ENCODE data around the gene AKTIP. TPM values are rescaled to one million over a fixed set of nuclear protein-coding genes. Genes with fewer than 3 reads are reported as not detected.

AKTIP gene
- total RNA-seq, 2 experiments from 2014 or later, result 24.4 to 24.7 TPM

GRCh38 chr16:53511084-53511402, 8.0 kb upstream of the AKTIP start:
- H3K4me1 Mint-ChIP-seq (ENCODE audit: low read depth), result peaks cover 28% of the 10 kb centered on the region
- H3K9me3 Mint-ChIP-seq, result no peaks in the 10 kb centered on the region
- no peaks in the 10 kb centered on the region for H3K27me3 Mint-ChIP-seq
- H3K36me3 Mint-ChIP-seq (ENCODE audit: low read depth), result peaks cover 2% of the 10 kb centered on the region
- H3K27ac Mint-ChIP-seq, result peak overlapping the region; percentile 5
- TF ChIP-seq, protein P1, sequence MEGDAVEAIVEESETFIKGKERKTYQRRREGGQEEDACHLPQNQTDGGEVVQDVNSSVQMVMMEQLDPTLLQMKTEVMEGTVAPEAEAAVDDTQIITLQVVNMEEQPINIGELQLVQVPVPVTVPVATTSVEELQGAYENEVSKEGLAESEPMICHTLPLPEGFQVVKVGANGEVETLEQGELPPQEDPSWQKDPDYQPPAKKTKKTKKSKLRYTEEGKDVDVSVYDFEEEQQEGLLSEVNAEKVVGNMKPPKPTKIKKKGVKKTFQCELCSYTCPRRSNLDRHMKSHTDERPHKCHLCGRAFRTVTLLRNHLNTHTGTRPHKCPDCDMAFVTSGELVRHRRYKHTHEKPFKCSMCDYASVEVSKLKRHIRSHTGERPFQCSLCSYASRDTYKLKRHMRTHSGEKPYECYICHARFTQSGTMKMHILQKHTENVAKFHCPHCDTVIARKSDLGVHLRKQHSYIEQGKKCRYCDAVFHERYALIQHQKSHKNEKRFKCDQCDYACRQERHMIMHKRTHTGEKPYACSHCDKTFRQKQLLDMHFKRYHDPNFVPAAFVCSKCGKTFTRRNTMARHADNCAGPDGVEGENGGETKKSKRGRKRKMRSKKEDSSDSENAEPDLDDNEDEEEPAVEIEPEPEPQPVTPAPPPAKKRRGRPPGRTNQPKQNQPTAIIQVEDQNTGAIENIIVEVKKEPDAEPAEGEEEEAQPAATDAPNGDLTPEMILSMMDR (IDR thresholded peaks at IDR 0.05), result no peak
- ATAC-seq (no peak), DNase-seq (no peak)
- H3K4me3 Mint-ChIP-seq, result no peak overlapping the region
- intact Hi-C loops (cut with micrococcal nuclease), result loop anchor here (10.0 kb wide), 1 partner anchor 136 kb away; no protein-coding TSS in a partner anchor
- ChIA-PET CTCF (interaction anchor here (1.1 kb wide), 1 partner anchor 11 kb away, joined by 3 read pairs; no protein-coding TSS in a partner anchor), POLR2A (no interaction called here)

- ATAC-seq, result no peak
- intact Hi-C loops (cut with micrococcal nuclease), result loop anchor here (10.0 kb wide), 1 partner anchor 136 kb away; no protein-coding TSS in a partner anchor
- no peaks in the 10 kb centered on the region for H3K27me3 Mint-ChIP-seq
- H3K4me3 Mint-ChIP-seq, result no peak overlapping the region
- H3K27ac Mint-ChIP-seq, result no peak overlapping the region
- no peaks in the 10 kb centered on the region for H3K9me3 Mint-ChIP-seq
- ChIA-PET POLR2A (interaction anchor here (1.0 kb wide), 1 partner anchor 75 kb away, joined by 3 read pairs; no protein-coding TSS in a partner anchor), CTCF (interaction anchor here (0.8 to 1.8 kb wide), 11 partner anchors 8 to 375 kb away, joined by 3 to 7 read pairs (median 4); no protein-coding TSS in a partner anchor)
- H3K36me3 Mint-ChIP-seq (ENCODE audit: low read depth), result peaks cover 2% of the 10 kb centered on the region
- H3K4me1 Mint-ChIP-seq (ENCODE audit: low read depth), result peaks cover 25% of the 10 kb centered on the region
- DNase-seq, result no peak
- TF ChIP-seq, protein P1 (IDR thresholded peaks at IDR 0.05), result peak; percentile 3
These were observed 7.7 kb upstream of the AKTIP start for GRCh38 chr16:53510704-53511070.

DNA sequence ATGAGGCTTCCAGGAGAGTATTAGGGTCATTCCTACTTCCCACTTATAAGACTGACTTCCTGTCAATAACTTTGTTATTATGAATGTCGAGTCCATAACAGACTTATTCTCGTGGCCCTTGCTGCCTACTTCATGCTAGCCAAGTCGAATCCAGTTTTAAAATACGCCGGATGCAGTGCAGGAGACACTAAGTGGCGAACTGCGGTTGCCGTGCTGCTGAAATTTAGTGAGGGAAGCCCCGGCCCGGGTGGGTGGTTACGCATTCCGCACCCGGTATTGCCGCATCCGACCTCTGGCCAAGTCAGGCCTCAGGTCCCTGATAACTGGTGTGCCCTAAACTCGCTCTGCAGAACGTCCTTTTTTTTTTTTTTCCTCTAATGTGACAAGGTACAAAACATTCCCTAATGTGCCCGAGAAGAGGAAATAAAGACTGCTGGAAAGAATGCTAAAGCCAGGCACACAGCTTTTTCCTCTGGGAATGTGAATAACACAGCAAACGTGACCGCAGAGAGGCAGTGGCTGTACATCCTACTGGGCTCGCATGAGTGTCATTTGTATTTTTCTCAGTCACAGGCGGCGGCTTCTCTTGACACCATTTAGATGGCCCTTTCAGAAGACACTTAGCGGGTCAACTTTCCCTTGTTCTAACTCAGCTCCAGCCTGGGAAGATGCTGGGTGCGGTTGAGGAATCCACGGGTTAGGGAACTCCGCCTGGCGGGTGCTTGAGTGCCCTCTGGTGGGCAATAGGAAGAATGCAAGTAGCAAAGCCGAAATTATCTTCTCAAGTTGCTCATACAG, 7.1 kb upstream of the AKTIP start:
- no peak overlapping the region for H3K4me3 Mint-ChIP-seq
- no peak overlapping the region for H3K27ac Mint-ChIP-seq
- TF ChIP-seq, protein P1 (IDR thresholded peaks at IDR 0.05), result peak; percentile 95
- no peaks in the 10 kb centered on the region for H3K27me3 Mint-ChIP-seq
- CTCF ChIA-PET, result interaction anchor here (0.7 to 1.8 kb wide), 17 partner anchors 8 to 374 kb away, joined by 3 to 7 read pairs (median 4); no protein-coding TSS in a partner anchor
- H3K4me1 Mint-ChIP-seq (ENCODE audit: low read depth), result peaks cover 22% of the 10 kb centered on the region
- peak; percentile 73 for ATAC-seq
- POLR2A ChIA-PET, result interaction anchor here (0.6 to 1.0 kb wide), 2 partner anchors 74 to 596 kb away, joined by 3 read pairs; no protein-coding TSS in a partner anchor
- no peaks in the 10 kb centered on the region for H3K9me3 Mint-ChIP-seq
- peak; percentile 56 for DNase-seq
- H3K36me3 Mint-ChIP-seq (ENCODE audit: low read depth), result peaks cover 2% of the 10 kb centered on the region
- intact Hi-C loops (cut with micrococcal nuclease), result loop anchor here (10.0 kb wide), 2 partner anchors 135 to 455 kb away; partner anchors contain the start of genes CHD9 and CHD9NB

GRCh38 chr16:53507464-53508179, 4.6 kb upstream of the AKTIP start:
- Mint-ChIP-seq H3K9me3 (no peaks in the 10 kb centered on the region), H3K4me3 (no peak overlapping the region), H3K27me3 (no peaks in the 10 kb centered on the region), H3K27ac (no peak overlapping the region), H3K36me3 (ENCODE audit: low read depth) (no peaks in the 10 kb centered on the region), H3K4me1 (ENCODE audit: low read depth) (peaks cover 27% of the 10 kb centered on the region)
- POLR2A ChIA-PET, result no interaction called here
- no peak for DNase-seq
- intact Hi-C loops (cut with micrococcal nuclease), result loop anchor here (10.0 kb wide), 1 partner anchor 453 kb away; the partner anchor contains the start of genes CHD9 and CHD9NB
- TF ChIP-seq, protein P1 (IDR thresholded peaks at IDR 0.05), result no peak
- ATAC-seq, result no peak
- CTCF ChIA-PET, result interaction anchor here (1.0 kb wide), 2 partner anchors 21 to 42 kb away, joined by 3 read pairs; no protein-coding TSS in a partner anchor
